Measurements from ENCODE around the gene RHBDD1. TPM values are rescaled to one million over a fixed set of nuclear protein-coding genes. Genes with fewer than 3 reads are reported as not detected.

The RHBDD1 gene
- total RNA-seq = 10 to 100 TPM; 35.2 to 46.2 TPM
- 24.5 TPM for polyA plus RNA-seq (2013, experiment 1 of 2)
- 19.1 TPM for polyA plus RNA-seq (2013, experiment 2 of 2)
- long read RNA-seq, experiment 1, full-length matches to known transcripts = 1 of 8 reads
- long read RNA-seq, experiment 1, partial matches to known transcripts = 0 of 8 reads
- long read RNA-seq, experiment 1, other reads (novel, unspliced or antisense) = 7 of 8 reads
- long read RNA-seq, experiment 2, full-length matches to known transcripts = 33 of 61 reads
- long read RNA-seq, experiment 2, partial matches to known transcripts = 5 of 61 reads
- long read RNA-seq, experiment 2, other reads (novel, unspliced or antisense) = 23 of 61 reads
- long read RNA-seq, experiment 3, full-length matches to known transcripts = 28 of 48 reads
- long read RNA-seq, experiment 3, partial matches to known transcripts = 4 of 48 reads
- long read RNA-seq, experiment 3, other reads (novel, unspliced or antisense) = 16 of 48 reads
- long read RNA-seq, experiment 4, full-length matches to known transcripts = 7 of 18 reads
- long read RNA-seq, experiment 4, partial matches to known transcripts = 2 of 18 reads
- long read RNA-seq, experiment 4, other reads (novel, unspliced or antisense) = 9 of 18 reads

- Histone ChIP-seq H3K36me3 (ENCODE audit: control insufficient read depth, insufficient read depth, low read length) (no peaks in the 10 kb centered on the region), H3K27me3 (ENCODE audit: control insufficient read depth, insufficient read depth, low read length, poor library complexity, severe bottlenecking) (no peaks in the 10 kb centered on the region), H3K4me3 (ENCODE audit: low read length) (peak within 1 kb of the TSS; percentile 90), H3K4me1 (ENCODE audit: control insufficient read depth, insufficient read depth, low read length) (no peaks in the 10 kb centered on the region), H3K9ac (ENCODE audit: extremely low read depth, low read length, poor library complexity, severe bottlenecking) (peak within 1 kb of the TSS; percentile 71), H3K9me3 (ENCODE audit: control insufficient read depth, low read length) (no peaks in the 10 kb centered on the region), H3K27ac (ENCODE audit: low read depth, low read length) (peak within 1 kb of the TSS; percentile 77)
- TF ChIP-seq CTCF (conservative IDR thresholded peaks at IDR 0.05) = no peak
- DNase-seq = peak; percentile 94
- 1 to 9% methylated on average over 15 to 75 of the region's 75 CpGs for WGBS, 2 experiments (ENCODE audit: insufficient coverage in 1 of 2, insufficient read length in 1 of 2)
- H3K27me3 Mint-ChIP-seq (ENCODE audit: insufficient read depth) = peaks cover 5% of the 10 kb centered on the region
- H3K9me3 Mint-ChIP-seq = no peaks in the 10 kb centered on the region
- peak within 1 kb of the TSS; percentile 96 for H3K27ac Mint-ChIP-seq
- peak within 1 kb of the TSS; percentile 77 for H3K4me3 Mint-ChIP-seq
- H3K36me3 Mint-ChIP-seq (ENCODE audit: low read depth) = peaks cover 7% of the 10 kb centered on the region
- H3K4me1 Mint-ChIP-seq = peaks cover 11% of the 10 kb centered on the region
Observed at GRCh38 chr2:226835796-226836547, at the start of gene RHBDD1. Gene RHBDD1, plus strand, starts transcription at chr2:226836054. Its CDS starts 28,640 bp downstream, at chr2:226864694.

DNA sequence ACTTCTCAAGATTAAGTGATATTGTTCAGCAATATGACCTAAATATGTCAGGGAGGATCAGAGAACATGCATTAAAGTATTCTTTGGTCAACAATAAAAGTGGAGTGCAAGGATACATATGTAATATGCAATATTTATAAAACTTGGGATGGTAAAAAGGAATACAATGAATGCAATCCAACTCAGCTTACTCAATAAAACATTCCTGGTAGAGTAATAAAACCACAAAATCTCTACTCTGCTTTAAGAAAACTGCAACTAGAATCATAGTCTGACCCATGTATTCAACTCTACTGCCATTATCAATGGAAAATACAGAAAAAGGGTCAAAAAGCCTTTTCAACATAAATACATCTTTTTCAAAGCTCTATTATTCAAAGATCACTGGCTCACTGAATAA, 47.8 kb upstream of the RHBDD1 start:
- Histone ChIP-seq H3K36me3 (ENCODE audit: control insufficient read depth, insufficient read depth, low read length) (peaks cover 6% of the 10 kb centered on the region), H3K27ac (ENCODE audit: low read depth, low read length) (no peak overlapping the region), H3K4me1 (ENCODE audit: control insufficient read depth, insufficient read depth, low read length) (no peaks in the 10 kb centered on the region), H3K27me3 (ENCODE audit: control insufficient read depth, insufficient read depth, low read length, poor library complexity, severe bottlenecking) (no peaks in the 10 kb centered on the region), H3K4me3 (ENCODE audit: low read length) (no peak overlapping the region), H3K9ac (ENCODE audit: extremely low read depth, low read length, poor library complexity, severe bottlenecking) (no peak overlapping the region), H3K9me3 (ENCODE audit: control insufficient read depth, low read length) (peaks cover 5% of the 10 kb centered on the region)
- DNase-seq = no peak
- Mint-ChIP-seq H3K27ac (no peak overlapping the region), H3K4me3 (no peak overlapping the region), H3K9me3 (peaks cover 5% of the 10 kb centered on the region), H3K36me3 (ENCODE audit: low read depth) (peaks cover 23% of the 10 kb centered on the region), H3K4me1 (peaks cover 11% of the 10 kb centered on the region), H3K27me3 (ENCODE audit: insufficient read depth) (no peaks in the 10 kb centered on the region)
- TF ChIP-seq CTCF (conservative IDR thresholded peaks at IDR 0.05) = no peak

DNA sequence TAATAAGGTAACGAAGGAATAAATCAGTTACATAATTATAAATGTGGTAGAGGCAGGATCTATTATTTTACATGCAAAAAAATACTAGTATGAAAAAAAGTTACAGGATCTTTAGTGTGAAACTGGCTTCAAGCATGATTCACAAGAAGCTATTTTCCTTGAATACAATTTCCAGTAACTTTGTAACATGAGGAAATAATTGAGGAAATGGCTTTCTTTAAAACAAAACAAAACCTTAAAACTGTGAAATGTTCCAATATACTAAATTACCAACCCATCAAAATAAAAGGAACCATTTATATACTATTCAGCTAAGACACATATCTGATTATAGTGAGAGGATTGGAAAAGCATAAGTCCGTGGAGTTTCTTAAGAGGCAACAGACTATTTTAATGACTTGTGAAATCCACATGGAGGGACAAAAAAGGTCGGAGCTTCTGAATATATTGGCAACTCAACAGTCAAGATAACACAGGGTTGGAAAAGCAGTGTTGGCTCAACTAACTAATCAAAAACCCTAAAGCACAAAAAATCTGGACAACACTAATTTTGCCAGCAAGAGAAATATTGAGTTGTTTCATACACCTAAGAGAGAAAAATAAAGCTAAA, 46.9 kb upstream of the RHBDD1 start:
- Histone ChIP-seq H3K9me3 (ENCODE audit: control insufficient read depth, low read length) (peaks cover 1% of the 10 kb centered on the region), H3K9ac (ENCODE audit: extremely low read depth, low read length, poor library complexity, severe bottlenecking) (no peak overlapping the region), H3K27ac (ENCODE audit: low read depth, low read length) (no peak overlapping the region), H3K4me1 (ENCODE audit: control insufficient read depth, insufficient read depth, low read length) (no peaks in the 10 kb centered on the region), H3K27me3 (ENCODE audit: control insufficient read depth, insufficient read depth, low read length, poor library complexity, severe bottlenecking) (no peaks in the 10 kb centered on the region), H3K36me3 (ENCODE audit: control insufficient read depth, insufficient read depth, low read length) (peaks cover 6% of the 10 kb centered on the region), H3K4me3 (ENCODE audit: low read length) (no peak overlapping the region)
- Mint-ChIP-seq H3K27me3 (ENCODE audit: insufficient read depth) (no peaks in the 10 kb centered on the region), H3K9me3 (peaks cover 5% of the 10 kb centered on the region), H3K27ac (no peak overlapping the region), H3K36me3 (ENCODE audit: low read depth) (peaks cover 20% of the 10 kb centered on the region), H3K4me3 (no peak overlapping the region), H3K4me1 (peaks cover 18% of the 10 kb centered on the region)
- WGBS, 2 experiments (ENCODE audit: insufficient coverage in 1 of 2, insufficient read length in 1 of 2) = 50 to 83% methylated on average over 1 to 3 of the region's 3 CpGs
- DNase-seq = no peak
- no peak for TF ChIP-seq CTCF (conservative IDR thresholded peaks at IDR 0.05)

Measured in endodermal cell (in vitro differentiated cells).